Sigmoid colon (tissue), 7 donors: ENCODE measurements around the gene PTGDS. TPM values are rescaled to one million over a fixed set of nuclear protein-coding genes. Genes with fewer than 3 reads are reported as not detected.

Source experiments
- DNase-seq: peaks from one replicate; pipeline ENCODE4 v3.0.0-alpha.2; 2019
- H3K27ac ChIP-seq, 4 donors: fragments of 200-600 bp; sonication (generic); one replicate each; pipeline ENCODE4 v1.5.1; 2016 to 2019; ENCODE audit warnings: mild to moderate bottlenecking in 1 of 4
- H3K27me3 ChIP-seq, 3 donors: fragments of 200-600 bp; sonication (generic); one replicate each; pipeline ENCODE4 v1.5.1; 2019; ENCODE audit warnings: mild to moderate bottlenecking in 1 of 3
- H3K36me3 ChIP-seq, 4 donors: fragments of 200-600 bp; sonication (generic); one replicate each; pipeline ENCODE4 v1.5.1; 2016 to 2019
- H3K4me1 ChIP-seq, 4 donors: fragments of 200-600 bp; sonication (generic); one replicate each; pipeline ENCODE4 v1.5.1; 2017 to 2019
- H3K4me3 ChIP-seq, 4 donors: fragments of 200-600 bp; sonication (generic); one replicate each; pipeline ENCODE4 v1.5.1; 2017 to 2019; ENCODE audit warnings: mild to moderate bottlenecking in 2 of 4, moderate library complexity in 1 of 4
- H3K9me3 ChIP-seq, 4 donors: fragments of 200-600 bp in 3 of 4; sonication (generic) in 3 of 4; one replicate each; pipeline versions ENCODE4 v1.5.1 to v1.6.1; 2013 to 2019
- EP300 ChIP-seq, 4 donors: sonication (generic); formaldehyde crosslinking; IDR thresholded peaks; one replicate each; pipeline ENCODE4 v1.6.1; 2017; ENCODE audit warnings: antibody characterized with exemption in 4 of 4
- POLR2A ChIP-seq, 2 donors: fragments of 450-650 bp; IDR thresholded peaks; one replicate each; pipeline ENCODE4 v1.6.1; 2016; ENCODE audit warnings: antibody characterized with exemption in 2 of 2, mild to moderate bottlenecking in 2 of 2, moderate library complexity in 2 of 2
- POLR2AphosphoS5 ChIP-seq, 4 donors: sonication (generic); formaldehyde crosslinking; IDR thresholded peaks; one replicate each; pipeline ENCODE4 v1.6.1; 2017; ENCODE audit warnings: antibody characterized with exemption in 4 of 4
- WGBS, 2 donors: extraction: QIAGEN DNeasy Blood & Tissue Kit; methylation state at CpG; one replicate each; pipeline ENCODE4 v1.1.7; 2013; 5-methylcytosine and 5-hydroxymethylcytosine counted together
- intact Hi-C: fragments of 100-400 bp; cut with DNase I; formaldehyde crosslinking; loops from one replicate; pipeline ENCODE4 v1.15.1; 2023
- polyA plus RNA-seq, 3 donors: library from polyadenylated mRNA; stranded (reverse); fragments of 200-250 nt; gene quantifications; one replicate each; pipeline ENCODE4 v1.2.3, GENCODE V29; 2013
- total RNA-seq, 4 donors: library from RNA; depleted of rRNA; stranded (reverse); fragments of >200 nt; gene quantifications; one replicate each; pipeline ENCODE4 v1.1.0, GENCODE V29; 2016
- TF ChIP-seq, protein P1 (sequence below), 4 experiments: fragments of 450-650 bp in 3 of 4; fragments of 200-600 bp in 1 of 4; IDR thresholded peaks; one replicate each; pipeline ENCODE4 v1.5.1; 2016 to 2019; ENCODE audit warnings: antibody characterized with exemption in 4 of 4, mild to moderate bottlenecking in 3 of 4, moderate library complexity in 2 of 4
- donor health status: healthy with polysubstance abuse.
- donor health status: Bipolar disorder and iron deficiency.
- donor health status: healthy.

PTGDS gene
- total and polyA plus RNA-seq, 7 donors: 8.3 to 218 (median 28.5) TPM

DNA sequence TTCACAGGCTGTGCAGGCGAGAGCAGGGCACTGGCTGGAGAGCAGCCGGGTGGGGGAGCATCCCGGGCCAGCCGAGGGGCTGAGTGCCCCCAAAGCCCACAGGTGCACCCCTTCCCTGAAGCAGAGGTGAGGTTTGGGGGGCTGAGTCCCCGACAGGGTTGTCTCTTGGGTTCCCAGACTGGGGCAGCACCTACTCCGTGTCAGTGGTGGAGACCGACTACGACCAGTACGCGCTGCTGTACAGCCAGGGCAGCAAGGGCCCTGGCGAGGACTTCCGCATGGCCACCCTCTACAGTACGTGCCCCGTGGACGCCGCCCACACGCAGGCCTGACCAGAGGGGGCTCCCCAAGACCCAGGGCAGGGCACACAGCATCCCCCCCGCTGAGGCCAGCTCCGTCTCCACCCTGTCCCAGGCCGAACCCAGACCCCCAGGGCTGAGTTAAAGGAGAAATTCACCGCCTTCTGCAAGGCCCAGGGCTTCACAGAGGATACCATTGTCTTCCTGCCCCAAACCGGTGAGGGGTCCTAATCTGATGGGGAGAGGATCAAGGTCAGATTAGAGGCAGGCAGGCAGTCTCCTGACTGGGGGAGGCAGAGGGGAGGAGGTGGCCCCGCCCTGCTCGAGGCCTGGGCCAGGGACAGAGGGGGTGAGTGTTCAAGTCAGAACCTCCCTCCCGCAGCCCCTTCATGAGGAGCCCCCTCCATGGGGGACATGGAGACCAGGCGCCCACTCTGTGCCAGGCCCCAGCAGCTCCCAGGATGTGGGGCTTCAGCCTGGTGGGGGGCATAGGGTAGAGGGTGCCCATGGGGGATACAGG, 2.7 kb downstream of the PTGDS start:
- WGBS, 2 donors: 83 to 89% methylated on average over 26 of the region's 26 CpGs
- Histone ChIP-seq H3K4me1 (peaks cover 0 to 18% (median 13%) of the 10 kb centered on the region in 4 donors), H3K36me3 (no peaks in the 10 kb centered on the region), H3K27me3 (peaks cover 6 to 50% (median 49%) of the 10 kb centered on the region in 3 donors), H3K4me3 (no peak overlapping the region), H3K27ac (no peak overlapping the region), H3K9me3 (no peaks in the 10 kb centered on the region)
- intact Hi-C loops: no loop called here
- no peak for TF ChIP-seq POLR2AphosphoS5 (IDR thresholded peaks at IDR 0.05)
- TF ChIP-seq POLR2A (IDR thresholded peaks at IDR 0.05): no peak
- TF ChIP-seq, protein P1, sequence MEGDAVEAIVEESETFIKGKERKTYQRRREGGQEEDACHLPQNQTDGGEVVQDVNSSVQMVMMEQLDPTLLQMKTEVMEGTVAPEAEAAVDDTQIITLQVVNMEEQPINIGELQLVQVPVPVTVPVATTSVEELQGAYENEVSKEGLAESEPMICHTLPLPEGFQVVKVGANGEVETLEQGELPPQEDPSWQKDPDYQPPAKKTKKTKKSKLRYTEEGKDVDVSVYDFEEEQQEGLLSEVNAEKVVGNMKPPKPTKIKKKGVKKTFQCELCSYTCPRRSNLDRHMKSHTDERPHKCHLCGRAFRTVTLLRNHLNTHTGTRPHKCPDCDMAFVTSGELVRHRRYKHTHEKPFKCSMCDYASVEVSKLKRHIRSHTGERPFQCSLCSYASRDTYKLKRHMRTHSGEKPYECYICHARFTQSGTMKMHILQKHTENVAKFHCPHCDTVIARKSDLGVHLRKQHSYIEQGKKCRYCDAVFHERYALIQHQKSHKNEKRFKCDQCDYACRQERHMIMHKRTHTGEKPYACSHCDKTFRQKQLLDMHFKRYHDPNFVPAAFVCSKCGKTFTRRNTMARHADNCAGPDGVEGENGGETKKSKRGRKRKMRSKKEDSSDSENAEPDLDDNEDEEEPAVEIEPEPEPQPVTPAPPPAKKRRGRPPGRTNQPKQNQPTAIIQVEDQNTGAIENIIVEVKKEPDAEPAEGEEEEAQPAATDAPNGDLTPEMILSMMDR (IDR thresholded peaks at IDR 0.05): no peak
- TF ChIP-seq EP300 (IDR thresholded peaks at IDR 0.05): no peak
- DNase-seq: no peak

DNA sequence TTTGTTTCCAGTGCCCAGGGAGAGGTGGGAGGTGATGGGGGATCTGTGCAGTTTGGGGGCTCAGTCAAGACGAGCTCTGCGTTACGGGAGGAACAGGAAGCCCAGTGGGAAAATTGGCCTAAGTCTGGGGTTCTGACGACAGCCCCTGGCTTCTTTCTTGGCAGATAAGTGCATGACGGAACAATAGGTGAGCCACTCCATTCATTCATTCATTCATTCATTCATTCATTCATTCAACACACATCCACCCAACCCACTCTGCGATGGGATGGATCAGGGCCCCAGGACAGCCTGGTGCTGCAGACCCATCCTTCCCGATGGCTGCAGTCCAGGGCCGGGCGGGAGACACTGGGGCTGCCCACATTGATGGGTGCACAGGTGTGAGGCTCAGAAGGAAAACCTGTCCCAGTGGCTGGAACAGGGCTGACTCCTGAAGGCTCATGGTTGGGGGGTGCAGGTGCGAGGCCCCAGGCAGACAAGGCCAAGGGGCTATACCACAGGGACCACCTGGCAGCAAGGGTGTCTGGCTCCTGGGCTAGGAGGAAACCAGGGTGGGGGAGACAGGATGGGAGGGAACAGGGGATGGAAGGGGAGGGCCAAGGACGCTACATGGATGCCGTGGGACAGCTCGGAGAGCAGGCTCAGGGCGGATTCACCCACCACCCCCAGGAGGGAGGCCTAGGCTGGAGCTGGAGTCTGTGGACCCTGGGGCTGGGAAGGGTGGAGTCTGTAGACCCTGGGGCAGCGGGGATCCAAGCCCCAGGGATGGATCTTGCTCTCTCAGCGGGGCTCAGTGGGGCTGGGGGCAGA, 3.6 kb downstream of the PTGDS start:
- 90 to 92% methylated on average over 16 of the region's 16 CpGs for WGBS, 2 donors
- Histone ChIP-seq H3K4me1 (peaks cover 0 to 27% (median 16%) of the 10 kb centered on the region in 4 donors), H3K9me3 (no peaks in the 10 kb centered on the region), H3K4me3 (no peak overlapping the region), H3K27me3 (peaks cover 15 to 59% (median 58%) of the 10 kb centered on the region in 3 donors), H3K36me3 (no peaks in the 10 kb centered on the region), H3K27ac (peak overlapping the region in 1 of 4 donors; percentile 20)
- DNase-seq: no peak
- no peak for TF ChIP-seq EP300 (IDR thresholded peaks at IDR 0.05)
- TF ChIP-seq, protein P1 (IDR thresholded peaks at IDR 0.05): no peak
- no peak for TF ChIP-seq POLR2AphosphoS5 (IDR thresholded peaks at IDR 0.05)
- no peak for TF ChIP-seq POLR2A (IDR thresholded peaks at IDR 0.05)
- intact Hi-C loops: no loop called here

DNA sequence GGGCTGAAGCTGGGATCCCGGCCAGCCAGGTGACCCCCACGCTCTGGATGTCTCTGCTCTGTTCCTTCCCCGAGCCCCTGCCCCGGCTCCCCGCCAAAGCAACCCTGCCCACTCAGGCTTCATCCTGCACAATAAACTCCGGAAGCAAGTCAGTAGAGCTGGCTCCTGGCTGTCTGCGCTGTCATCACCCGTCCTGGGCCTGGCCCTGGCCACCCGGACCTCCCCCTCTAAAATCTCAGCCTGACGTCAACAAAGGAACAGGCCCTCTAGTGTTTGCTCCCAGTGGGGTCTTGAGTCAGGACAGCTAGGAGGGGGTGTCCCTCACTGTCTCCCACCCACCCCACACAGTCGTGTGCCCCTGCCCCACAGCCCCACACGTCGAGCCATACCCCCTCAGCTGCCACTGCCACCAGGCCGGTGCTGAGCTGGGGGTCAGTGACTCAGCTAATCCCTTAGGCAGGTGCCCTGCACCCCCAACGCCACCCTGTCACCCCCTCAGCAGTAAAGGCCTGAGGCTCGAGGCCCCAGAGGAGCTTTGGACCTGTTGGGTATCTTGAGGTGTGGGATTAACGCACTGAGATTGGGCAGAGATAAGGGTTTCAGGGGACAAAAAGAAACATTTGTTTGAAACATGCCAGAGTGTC, 4.4 kb downstream of the PTGDS start:
- no peak overlapping the region for H3K4me3 ChIP-seq
- peaks cover 16 to 65% (median 65%) of the 10 kb centered on the region in 3 donors for H3K27me3 ChIP-seq
- intact Hi-C loops: no loop called here
- H3K27ac ChIP-seq: peak overlapping the region in 1 of 4 donors; percentile 20
- TF ChIP-seq, protein P1 (IDR thresholded peaks at IDR 0.05): no peak
- TF ChIP-seq POLR2AphosphoS5 (IDR thresholded peaks at IDR 0.05) (no peak), POLR2A (IDR thresholded peaks at IDR 0.05) (no peak), EP300 (IDR thresholded peaks at IDR 0.05) (no peak)
- H3K4me1 ChIP-seq: peaks cover 0 to 28% (median 16%) of the 10 kb centered on the region in 4 donors
- 74 to 75% methylated on average over 17 of the region's 17 CpGs for WGBS, 2 donors
- H3K9me3 ChIP-seq: no peaks in the 10 kb centered on the region
- DNase-seq: no peak
- no peaks in the 10 kb centered on the region for H3K36me3 ChIP-seq

DNA sequence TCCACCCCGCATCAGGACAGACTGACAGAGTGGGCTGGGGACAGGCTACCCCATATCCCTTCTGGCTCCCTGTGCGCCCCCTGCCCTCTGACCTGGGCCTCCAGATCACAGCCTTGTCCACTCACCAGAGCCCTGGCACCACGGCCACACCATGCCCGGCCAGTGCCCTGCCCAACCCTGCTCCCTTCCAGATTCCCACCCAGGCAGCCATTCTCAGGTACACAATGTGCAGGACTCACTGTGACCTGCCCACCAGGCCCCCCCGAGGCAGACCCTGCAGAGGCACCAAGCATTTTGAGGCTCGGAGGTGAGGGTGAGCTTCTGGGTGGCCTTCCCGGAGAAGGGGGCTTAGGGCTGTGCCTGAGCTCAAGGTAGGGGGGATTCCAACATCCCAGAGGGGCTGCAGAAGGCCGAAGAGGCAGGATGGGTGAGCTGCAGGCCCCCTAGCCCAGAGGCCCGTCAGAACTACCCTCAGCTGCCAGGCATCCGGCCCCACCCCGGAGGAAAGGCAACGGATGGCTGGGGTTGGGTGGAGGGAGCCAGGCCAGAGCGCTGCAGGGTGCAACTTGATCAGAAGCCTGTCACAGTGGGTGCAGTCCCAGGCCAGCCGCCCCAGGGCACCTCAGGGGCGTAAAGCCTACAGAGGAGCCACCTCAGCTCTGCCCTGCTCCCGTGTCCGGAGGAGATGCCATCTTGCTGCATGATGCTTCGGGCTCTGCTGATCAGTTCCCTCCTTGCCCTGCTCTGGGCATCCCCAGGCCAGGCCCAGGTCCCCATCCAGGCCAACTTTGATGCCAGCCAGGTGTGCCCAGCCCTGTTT, 5.1 kb downstream of the PTGDS start, which contains the start of gene LCNL1:
TSS of gene LCNL1 (plus strand) at position 762 of the 820 bp plus-strand sequence. CDS start 594 bp downstream, outside the sequence.
- 77 to 89% methylated on average over 18 of the region's 18 CpGs for WGBS, 2 donors
- H3K27ac ChIP-seq: no peak within 1 kb of the TSS

More for the DNA sequence above, 5.1 kb downstream of the PTGDS start, which contains the start of gene LCNL1:
- Histone ChIP-seq H3K36me3 (no peaks in the 10 kb centered on the region), H3K27me3 (peaks cover 16 to 69% (median 64%) of the 10 kb centered on the region in 3 donors), H3K4me3 (no peak within 1 kb of the TSS), H3K4me1 (peaks cover 0 to 24% (median 13%) of the 10 kb centered on the region in 4 donors), H3K9me3 (no peaks in the 10 kb centered on the region)
- DNase-seq: no peak
- intact Hi-C loops: no loop called here
- TF ChIP-seq POLR2AphosphoS5 (IDR thresholded peaks at IDR 0.05) (no peak), POLR2A (IDR thresholded peaks at IDR 0.05) (no peak), EP300 (IDR thresholded peaks at IDR 0.05) (no peak)
- TF ChIP-seq, protein P1 (IDR thresholded peaks at IDR 0.05): no peak
